GM19463 (cell line): Measurements from ENCODE around the gene SLK.

Experiments used
- ATAC-seq: cut with Tn5 transposase; IDR thresholded peaks from one replicate; pipeline ENCODE4 v1.9.1; 2021; ENCODE audit warnings: mild to moderate bottlenecking, moderate library complexity; ENCODE audit not compliant: unreplicated experiment

Gene SLK

DNA sequence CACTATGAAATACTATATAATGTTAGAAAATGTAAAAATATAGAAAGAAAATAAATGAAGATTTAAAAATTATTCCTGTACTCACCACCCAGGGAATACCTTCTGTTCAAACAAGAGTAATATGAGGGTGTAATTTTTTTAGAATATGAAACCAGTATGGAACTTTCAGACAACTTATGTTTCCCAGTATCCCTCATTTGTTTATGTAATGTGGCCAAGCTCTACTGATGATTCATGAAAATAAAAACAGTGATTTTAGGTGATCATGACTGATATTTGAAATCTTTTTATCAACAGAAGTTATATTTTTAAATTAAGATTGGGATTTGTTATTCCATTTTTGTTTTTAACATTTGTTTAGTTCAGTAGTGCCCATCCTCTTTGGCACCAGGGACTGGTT, 18.8 kb downstream of the SLK start:
- ATAC-seq, result no peak

DNA sequence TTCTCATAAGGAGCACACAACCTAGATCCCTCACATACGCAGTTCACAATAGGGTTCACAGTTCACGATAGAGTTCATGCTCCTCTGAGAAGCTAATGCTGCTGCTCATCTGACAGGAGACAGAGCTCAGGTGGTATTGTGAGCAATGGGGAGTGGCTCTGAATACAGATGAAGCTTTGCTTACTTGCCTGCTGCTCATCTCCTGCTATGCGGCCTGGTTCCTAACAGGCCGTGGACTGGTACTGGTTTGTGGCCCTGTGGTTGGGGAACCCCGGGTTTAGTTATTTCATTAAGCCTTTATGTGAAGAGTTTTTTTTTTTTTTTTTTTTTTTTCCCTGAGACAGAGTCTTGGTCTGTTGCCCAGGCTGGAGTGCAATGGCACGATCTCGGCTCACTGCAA, 19.4 kb downstream of the SLK start:
- ATAC-seq, result peak; percentile 54

DNA sequence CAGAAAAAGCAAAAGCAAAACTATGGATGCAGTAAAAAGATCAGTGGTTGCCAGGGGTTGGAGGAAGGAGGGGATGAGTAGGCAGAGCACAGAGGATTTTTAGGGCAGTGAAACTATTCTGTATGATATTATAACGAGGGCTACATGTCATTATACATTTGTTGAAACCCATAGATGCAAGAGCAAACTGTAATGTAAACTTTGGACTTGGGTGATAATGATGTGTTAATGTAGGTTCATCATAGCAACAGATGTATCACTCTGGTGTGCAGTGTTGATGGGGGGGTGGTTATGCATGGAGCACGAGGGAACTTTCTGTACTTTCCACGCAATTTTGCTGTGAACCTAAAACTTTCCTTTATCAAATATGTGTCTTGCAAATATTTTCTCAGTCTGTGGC, 23.2 kb downstream of the SLK start:
- ATAC-seq, result peak; percentile 38

DNA sequence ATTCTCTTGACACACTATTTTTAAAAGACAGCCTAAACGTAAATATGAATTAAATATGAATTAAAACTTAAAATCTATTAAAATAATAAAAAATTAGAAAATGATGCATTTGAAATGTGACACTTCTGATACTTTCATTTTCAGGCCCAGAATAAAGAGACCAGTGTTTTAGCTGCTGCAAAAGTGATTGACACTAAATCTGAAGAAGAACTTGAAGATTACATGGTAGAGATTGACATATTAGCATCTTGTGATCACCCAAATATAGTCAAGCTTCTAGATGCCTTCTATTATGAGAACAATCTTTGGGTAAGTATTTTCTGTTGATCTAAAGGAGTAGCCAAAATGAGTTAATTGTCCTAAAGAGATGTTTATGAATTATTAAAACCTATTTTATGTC, 23.6 kb downstream of the SLK start:
- no peak for ATAC-seq

DNA sequence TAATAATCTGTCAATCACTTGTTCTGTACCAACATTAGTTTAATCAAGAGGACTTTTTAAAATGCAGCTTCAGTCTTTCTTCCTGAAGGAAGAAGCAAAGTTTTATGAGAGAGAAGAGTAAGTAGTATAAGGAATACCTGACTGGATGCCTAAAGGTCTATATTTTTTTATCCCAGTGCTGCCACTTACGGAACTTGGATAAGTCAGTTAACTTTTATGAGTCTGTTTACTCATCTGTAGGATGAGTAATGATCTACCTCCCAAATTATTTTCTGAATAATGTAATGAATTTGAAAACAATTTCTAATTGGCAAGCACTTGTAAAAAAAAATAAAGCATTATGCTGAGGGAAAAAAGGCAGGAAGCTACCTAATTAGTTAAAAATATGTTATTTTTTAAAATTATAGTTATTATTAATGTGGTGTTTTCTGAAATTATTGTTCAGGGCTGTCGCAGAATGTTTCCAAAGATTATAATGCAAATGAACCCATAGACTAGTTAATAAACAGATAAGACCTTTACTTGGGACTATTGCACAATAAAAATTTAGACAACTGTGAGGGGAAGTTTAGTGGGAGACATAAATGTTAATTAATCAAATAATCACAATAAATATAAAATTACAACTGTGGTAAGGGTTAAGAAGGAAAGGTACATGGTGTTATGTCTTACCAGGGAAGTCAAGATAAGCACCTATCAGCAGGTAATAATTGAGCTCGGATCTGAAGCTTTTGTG, 24.6 kb downstream of the SLK start:
- no peak for ATAC-seq

DNA sequence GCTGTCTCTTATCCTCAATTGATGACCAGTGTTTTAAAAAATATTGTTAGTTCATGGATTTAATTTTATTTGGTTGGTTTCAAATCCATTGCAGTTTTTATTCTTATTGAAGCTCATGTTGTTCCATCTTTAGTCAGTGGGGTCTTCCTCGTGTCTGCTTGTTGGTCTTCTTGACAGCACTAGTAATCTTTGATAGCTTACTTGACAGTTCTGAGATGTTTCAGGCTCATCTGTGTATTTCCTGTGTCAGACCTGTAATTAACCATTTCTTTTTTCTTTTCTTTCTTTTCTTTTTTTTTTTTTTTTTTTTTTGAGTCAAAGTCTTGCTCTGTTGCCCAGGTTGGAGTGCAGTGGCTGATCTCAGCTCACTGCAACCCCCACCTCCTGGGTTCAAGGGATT, 28.2 kb downstream of the SLK start:
- ATAC-seq, result no peak

DNA sequence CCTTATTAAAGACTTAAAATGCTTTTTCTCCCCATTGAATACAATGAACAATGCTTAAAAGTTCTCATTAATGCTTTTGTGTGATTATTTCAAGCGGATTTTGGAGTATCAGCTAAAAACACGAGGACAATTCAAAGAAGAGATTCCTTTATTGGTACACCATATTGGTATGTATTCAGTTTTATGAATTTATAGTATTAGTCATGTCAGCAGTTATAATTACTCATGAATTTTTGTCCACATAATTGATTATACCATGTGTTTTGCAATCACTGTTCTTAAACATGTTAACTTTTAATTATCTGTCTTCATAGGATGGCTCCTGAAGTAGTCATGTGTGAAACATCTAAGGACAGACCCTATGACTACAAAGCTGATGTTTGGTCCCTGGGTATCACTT, 31.9 kb downstream of the SLK start:
- no peak for ATAC-seq

DNA sequence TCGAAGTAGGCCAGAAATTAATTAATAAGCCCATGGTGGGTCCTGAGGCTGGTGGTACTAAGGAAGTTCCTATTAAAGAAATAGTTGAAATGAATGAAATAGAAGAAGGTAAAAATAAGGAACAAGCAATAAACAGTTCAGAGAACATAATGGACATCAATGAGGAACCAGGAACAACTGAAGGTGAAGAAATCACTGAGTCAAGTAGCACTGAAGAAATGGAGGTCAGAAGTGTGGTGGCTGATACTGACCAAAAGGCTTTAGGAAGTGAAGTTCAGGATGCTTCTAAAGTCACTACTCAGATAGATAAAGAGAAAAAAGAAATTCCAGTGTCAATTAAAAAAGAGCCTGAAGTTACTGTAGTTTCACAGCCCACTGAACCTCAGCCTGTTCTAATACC, 36.0 kb downstream of the SLK start:
- ATAC-seq, result no peak

DNA sequence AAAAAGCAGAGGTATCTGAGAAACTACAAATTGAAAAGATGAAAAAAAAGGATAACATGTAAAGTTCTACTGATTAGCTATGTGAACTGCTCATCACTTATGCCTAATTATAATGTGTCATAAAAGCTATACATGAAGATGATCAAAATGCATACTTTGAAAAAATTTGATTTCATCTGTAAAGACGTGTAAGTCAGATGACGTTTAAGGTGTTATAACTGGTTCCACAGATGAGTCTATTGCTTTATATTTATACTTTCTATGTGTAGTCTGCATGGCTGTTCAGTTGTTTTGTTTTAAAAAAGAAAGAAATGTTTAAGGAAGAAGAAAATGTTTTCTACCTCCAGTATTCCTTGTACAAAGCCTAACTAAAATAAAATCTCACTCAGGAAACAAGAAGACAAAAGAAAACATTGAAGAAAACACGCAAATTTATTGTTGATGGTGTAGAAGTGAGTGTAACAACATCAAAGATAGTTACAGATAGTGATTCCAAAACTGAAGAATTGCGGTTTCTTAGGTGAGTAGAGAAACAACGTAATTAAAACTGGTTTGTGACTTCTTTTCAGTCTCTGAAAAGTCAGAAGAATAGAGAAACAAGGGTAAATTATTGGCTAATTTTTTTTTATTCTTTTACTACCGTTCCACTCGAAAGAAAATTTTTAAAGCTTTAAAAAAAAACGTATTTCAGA, 38.4 kb downstream of the SLK start:
- no peak for ATAC-seq

DNA sequence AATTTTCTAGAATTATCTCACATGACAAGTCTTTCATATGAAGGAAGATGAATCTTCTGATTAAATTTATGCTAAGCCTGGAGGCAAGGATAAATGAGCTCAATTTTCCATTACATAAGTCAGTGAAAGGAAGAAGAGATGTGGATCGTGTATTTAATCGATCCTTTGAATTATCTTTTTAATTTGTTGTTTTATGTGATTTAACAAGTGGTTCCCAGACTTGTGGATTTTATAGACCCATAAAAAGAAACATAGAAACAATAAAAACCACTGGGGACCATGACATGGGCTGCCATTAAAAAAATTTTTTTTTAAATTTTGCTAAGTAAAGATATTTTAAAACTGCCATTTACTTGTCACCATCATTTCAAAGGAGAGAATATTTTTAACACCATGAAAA, 45.0 kb downstream of the SLK start:
- no peak for ATAC-seq

DNA sequence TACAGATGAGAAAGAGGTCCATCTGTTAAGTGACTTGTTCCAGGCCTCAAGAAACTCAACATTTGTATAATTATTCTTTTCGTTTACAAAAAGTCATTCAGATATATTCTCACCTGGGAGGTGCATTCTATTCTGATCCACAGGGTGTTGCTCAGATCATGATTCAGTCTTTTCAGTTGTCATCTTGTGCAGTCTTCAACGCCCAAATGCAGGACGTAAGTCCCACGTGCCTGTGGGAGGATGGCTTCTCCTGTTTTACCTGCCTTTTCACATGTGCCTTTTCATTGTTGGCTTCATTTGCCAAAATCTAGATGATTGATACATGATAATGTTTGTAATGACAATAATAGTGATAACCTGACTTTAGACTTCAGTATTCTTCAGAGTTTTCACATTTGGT, 46.5 kb downstream of the SLK start:
- no peak for ATAC-seq

DNA sequence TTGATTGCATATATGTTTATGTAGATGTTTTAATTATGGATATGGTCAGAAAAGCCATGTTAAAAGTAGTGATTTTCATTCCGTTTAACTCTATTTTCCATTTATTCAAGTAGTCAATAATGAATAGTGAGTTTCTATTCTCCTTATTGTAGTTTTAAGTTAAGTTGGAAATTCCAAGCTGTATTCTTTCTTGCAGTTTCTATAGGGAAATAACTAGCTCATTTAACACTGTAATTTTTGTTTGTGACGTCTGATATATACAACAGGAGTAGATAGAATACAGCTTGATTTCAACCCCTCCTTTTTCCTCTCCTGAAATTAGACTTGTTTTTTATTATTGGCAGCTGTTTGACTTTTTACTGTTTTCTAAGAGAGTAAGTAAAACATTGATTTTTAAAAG, 47.2 kb downstream of the SLK start:
- no peak for ATAC-seq

DNA sequence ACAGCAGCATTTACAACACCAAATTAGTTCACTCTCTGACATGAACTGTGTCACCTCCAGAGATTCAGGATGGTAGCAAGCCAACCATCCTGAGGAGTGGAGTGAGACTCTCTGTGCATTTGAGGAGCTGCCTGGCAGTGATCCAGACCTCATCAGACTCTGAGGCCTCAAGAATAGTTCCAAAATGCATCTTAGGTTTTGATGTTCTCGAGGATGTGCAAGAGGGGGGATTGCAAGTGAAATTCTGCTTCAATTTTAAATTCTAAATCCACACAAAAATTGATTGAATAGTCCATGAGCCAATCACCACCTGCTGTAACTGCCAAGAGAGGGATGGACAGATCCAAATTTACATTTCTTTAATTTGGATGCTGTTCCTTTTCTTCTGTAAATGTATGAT, 49.7 kb downstream of the SLK start:
- ATAC-seq, result no peak

DNA sequence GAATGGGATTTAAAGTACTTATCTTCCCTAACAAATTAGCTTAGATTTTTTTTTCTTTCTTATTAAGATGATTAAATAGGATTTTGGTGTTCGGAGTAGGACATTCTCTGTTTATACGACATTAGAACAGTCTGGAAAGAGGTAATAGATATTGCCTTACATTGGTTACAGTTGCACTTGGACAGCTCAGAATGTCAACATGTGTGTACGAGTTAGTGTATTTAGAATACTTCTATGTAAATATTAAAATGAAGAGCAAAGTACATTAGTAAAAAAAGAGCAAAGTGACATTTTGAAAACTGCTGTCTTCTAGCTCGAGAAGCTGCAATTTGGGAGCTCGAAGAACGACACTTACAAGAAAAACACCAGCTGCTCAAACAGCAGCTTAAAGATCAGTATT, 51.5 kb downstream of the SLK start:
- no peak for ATAC-seq

DNA sequence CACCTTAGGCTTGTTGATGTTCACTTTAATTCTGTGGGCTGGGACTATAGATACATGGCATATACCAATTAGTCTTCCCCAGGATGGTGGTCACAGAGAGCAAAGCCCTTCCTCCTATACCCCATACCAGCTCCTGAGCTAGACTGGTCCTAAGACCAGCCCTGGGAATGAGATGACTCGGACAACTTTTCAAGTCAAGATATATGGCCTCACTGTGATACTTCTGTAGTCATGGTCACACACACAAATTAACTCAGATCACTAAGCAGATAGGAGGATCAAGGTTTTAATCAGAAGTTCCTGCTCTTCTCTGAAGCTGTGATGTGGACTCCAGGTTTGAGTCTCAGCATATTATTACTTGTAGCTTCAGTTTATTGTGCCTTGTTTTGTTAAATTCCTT, 53.1 kb downstream of the SLK start:
- no peak for ATAC-seq

DNA sequence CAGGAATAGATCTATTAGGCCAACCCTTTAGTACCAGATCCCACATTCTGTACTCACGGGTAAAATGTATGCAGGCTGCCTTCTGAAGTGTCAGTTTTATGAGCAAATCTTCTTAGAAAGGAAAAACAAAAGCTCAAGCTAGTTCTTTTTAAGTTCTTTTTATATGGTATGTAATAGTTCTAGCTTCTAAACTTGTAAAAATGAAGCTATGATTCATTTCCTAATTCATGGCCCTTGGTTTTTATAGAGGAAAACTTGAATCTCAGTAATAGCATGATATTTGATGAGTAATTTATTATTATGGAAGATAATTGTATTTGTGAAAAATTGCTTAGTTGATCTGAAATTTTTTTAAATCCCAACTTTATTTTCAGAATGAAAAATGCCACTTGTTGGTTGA, 54.3 kb downstream of the SLK start:
- ATAC-seq, result no peak

DNA sequence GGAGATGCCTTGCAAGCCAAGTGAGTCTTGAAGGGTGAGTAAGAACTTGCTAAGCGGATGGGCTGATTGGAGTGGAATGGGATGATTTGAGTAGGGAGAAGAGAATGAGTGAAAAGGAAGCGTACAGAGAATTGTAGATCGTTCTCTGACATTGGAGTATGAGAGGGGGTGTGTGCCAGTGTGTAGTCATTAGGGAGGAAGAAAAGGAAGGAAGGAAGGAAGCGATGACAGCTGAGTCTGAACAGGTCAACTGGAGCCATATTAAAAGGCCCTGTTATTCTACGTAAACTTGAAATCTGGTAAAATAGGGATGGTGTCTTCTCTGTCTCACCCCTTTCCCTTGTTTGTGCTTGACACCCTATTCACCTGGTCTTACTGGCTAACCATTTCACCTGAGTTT, 55.1 kb downstream of the SLK start:
- ATAC-seq, result no peak

DNA sequence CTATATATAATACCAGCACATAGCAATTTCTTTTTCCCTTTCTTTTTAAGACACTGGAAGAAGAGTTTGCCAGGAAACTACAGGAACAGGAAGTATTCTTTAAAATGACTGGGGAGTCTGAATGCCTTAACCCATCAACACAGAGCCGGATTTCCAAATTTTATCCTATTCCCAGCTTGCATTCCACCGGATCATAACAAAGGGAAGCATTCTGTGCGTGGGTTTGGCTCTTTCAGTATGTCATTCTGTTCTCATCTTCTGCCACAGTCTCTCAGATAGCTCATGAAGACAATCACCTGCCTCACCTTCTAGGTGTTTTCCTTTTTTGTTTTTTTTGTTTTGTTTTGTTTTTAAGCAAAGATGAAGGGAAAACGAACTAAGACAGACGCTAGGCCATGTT, 58.6 kb downstream of the SLK start:
- no peak for ATAC-seq

DNA sequence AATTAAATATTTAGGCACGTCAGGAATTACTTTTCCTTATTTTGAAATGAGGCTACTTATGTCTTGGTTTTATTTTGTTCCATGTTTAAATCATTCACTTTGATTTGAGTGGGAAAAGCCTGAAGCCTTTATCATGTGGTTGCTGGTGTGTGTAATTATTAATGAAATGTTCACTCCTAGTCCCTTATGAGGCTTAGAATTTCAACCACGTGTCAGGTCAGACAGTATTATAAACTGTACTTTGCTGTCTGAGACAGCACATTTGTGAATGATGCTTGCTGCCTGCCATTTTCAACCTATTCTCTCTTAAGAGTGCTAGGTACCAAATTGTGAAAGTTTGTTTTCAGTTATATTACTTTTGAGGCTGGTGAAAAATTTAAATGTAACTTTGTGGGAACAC, 59.8 kb downstream of the SLK start:
- ATAC-seq, result no peak

DNA sequence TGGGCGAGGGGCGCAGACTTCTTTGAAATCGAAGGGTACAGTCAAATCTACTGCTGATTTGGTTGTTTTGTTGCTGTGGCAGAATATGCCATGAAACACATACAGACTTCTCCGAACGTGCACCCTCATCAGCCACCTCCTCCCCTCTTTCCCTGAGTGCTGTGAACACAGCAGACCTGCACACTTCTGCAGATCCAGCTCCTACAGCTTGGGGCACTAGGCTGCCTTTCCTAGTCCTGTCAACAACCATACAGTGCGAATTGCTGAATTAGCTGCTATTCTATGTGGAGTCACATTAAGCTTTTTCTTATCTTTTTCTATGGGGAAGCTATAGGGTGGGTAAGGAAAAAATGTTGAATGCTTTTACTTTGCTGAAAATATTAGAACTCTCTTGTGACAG, 61.2 kb downstream of the SLK start:
- ATAC-seq, result no peak

DNA sequence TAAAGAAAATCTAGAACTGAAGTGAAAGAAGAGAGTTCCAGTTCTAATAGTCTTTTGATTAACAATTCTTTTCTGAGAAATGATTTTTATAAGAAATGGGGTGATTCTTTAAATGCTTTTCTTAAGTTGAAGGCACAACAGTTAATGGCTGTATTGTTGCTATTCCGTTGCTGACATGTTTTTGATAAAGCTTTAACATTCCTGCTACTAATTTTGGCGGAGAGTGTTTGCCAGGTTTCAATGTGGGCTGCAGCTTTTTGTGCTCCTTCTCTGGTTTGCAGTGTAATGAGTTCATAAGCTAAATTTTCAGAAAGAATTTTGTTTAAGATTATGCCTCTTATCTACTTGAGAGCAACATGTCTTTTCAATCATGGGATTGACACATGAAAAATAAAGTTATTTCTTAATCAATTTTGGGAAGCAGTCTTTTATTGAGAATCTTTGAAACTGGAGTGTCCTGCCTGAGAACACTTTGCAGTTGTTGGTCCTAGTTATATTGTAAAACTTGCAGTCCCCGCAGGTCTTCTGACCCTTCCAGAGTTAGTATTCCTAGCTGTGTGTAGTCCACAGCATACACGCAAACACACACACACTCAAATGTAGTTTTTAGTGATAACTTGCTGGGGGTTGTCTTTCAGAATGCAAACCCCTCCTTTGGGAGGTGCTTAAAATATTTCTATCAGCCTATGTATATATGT, 62.0 kb downstream of the SLK start:
- no peak for ATAC-seq

DNA sequence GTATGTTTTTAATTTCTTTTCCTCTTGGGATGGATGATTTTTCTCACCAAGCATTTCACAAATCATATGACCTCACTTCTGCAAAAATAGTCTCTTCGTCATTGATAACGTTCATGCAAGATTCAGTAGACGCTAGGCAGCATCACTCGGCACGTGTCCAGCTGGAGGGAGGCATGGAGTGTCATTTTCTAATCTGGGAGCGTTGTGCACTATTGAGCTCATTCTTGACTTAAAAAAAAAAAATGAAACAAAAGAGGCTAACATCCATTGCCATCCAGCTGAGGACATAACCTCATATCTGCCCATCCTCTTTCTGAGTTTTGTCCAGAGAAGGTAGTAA, 62.6 kb downstream of the SLK start:
- ATAC-seq, result no peak
